ENCODE results near the gene BIRC2.
A peak's percentile ranks its signal among the peaks of the same experiment; 100 is the strongest.

The BIRC2 gene

DNA sequence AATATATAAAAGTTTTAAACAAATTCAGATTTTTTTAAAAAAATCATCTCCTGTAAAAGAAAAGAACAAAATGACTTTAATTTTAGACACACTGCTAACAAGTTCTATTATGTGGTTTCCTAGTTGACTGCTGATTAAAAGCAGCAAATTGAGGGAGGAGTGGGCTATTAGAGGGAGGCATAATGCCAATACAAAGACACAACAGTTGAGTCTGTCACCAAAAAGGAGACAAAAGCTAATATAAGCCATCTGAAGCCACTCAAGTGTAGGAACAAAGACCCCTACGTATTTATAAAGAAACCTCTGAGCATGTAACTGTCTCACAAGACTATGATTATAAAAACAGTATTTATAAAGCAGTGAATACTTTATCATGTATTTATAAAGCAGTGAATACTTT lies 76.9 kb downstream of the BIRC2 start:
- Histone ChIP-seq H3K4me1 (ENCODE audit: control insufficient read depth, insufficient read depth, low read length) (no peaks in the 10 kb centered on the region), H3K36me3 (ENCODE audit: control insufficient read depth in 2 of 2, insufficient read depth in 1 of 2, low read length in 2 of 2) (peaks cover 0 to 2% of the 10 kb centered on the region in 2 experiments; a peak in 1 of 3 replicates), H3K9me3 (ENCODE audit: control insufficient read depth, insufficient read depth, low read depth, low read length) (no peaks in the 10 kb centered on the region), H3K27ac (ENCODE audit: extremely low read depth, low read depth, low read length) (no peak overlapping the region), H3K4me3 (ENCODE audit: low read depth, low read length) (no peak overlapping the region)
- CTCF ChIA-PET: no interaction called here
- POLR2A ChIA-PET: no interaction called here
- TF ChIP-seq KLF9 (tag by site-specific recombination; IDR thresholded peaks at IDR 0.05; ENCODE audit: low read depth): no peak

GRCh38 chr11:102426000-102426399 lies 79.0 kb downstream of the BIRC2 start:
- Histone ChIP-seq H3K27ac (ENCODE audit: extremely low read depth, low read depth, low read length) (no peak overlapping the region), H3K4me1 (ENCODE audit: control insufficient read depth, insufficient read depth, low read length) (no peaks in the 10 kb centered on the region), H3K4me3 (ENCODE audit: low read depth, low read length) (no peak overlapping the region), H3K36me3 (ENCODE audit: control insufficient read depth in 2 of 2, insufficient read depth in 1 of 2, low read length in 2 of 2) (no peaks in the 10 kb centered on the region), H3K9me3 (ENCODE audit: control insufficient read depth, insufficient read depth, low read depth, low read length) (no peaks in the 10 kb centered on the region)
- TF ChIP-seq ZNF404 (tag by site-specific recombination; IDR thresholded peaks at IDR 0.05) (no peak), ZNF660 (tag by site-specific recombination; IDR thresholded peaks at IDR 0.05) (no peak), ZNF473 (tag by site-specific recombination; IDR thresholded peaks at IDR 0.05) (no peak), YY2 (tag by site-specific recombination; IDR thresholded peaks at IDR 0.05) (no peak), ZNF664 (tag by site-specific recombination; IDR thresholded peaks at IDR 0.05) (0 out of 2 replicates have a peak, but pooled peaks have one; percentile 31)
- TF ChIP-seq, protein P1, sequence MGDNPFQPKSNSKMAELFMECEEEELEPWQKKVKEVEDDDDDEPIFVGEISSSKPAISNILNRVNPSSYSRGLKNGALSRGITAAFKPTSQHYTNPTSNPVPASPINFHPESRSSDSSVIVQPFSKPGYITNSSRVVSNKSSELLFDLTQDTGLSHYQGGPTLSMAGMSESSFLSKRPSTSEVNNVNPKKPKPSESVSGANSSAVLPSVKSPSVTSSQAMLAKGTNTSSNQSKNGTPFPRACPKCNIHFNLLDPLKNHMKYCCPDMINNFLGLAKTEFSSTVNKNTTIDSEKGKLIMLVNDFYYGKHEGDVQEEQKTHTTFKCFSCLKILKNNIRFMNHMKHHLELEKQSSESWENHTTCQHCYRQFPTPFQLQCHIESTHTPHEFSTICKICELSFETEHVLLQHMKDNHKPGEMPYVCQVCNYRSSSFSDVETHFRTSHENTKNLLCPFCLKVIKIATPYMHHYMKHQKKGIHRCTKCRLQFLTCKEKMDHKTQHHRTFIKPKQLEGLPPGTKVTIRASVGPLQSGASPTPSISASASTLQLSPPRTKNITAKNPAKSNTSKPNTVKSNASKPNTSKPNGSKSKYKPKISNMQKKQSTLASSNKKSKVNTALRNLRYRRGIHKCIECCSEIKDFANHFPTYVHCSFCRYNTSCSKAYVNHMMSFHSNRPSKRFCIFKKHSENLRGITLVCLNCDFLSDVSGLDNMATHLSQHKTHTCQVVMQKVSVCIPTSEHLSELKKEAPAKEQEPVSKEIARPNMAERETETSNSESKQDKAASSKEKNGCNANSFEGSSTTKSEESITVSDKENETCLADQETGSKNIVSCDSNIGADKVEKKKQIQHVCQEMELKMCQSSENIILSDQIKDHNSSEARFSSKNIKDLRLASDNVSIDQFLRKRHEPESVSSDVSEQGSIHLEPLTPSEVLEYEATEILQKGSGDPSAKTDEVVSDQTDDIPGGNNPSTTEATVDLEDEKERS (tag by site-specific recombination; IDR thresholded peaks at IDR 0.05): no peak
- CTCF ChIA-PET: interaction anchor here (0.7 kb wide), 1 partner anchor 67 kb away, joined by 4 read pairs; no protein-coding TSS in a partner anchor
- POLR2A ChIA-PET: no interaction called here

DNA sequence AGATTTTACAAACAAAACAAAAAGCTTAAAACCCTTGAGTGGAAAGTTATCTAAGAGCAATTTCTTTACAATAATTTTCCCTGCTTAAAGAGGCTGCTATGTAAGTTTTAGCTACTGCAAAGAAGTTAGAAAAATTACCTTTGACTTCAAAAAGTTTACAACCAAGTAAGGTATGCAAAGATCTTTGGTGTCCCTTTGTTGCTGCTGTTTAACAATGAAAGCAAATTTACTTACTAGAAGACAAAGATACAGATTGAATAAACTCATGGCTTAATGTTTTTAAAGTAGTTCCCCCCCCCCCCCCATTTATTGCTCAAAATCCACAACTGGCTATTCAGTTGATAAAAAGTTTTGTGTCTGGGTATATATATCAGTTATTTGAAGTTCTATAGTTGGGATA lies 79.6 kb downstream of the BIRC2 start:
- H3K4me1 ChIP-seq (ENCODE audit: control insufficient read depth, insufficient read depth, low read length): no peaks in the 10 kb centered on the region
- POLR2A ChIA-PET: no interaction called here

DNA sequence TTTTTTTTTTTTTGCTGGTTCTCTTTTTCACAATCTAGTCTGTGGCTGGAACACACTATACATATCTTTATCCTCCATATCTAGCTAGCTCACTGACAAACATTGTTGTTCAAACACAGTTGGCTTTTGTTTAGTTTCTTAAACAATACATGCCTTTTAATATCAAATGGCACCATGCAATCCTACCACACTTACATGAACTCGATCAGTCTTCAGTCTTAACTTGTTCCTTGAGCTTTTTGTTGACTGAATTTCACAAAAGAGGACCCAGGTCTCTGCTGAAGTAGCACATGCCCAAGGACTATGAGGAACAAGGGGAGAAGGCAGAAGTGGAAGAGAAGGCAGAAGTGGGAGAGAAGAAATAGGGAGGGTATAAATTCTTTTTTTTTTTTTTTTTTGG lies 80.1 kb downstream of the BIRC2 start:
- H3K4me1 ChIP-seq (ENCODE audit: control insufficient read depth, insufficient read depth, low read length): no peaks in the 10 kb centered on the region
- TF ChIP-seq ZNF37A (tag by site-specific recombination; IDR thresholded peaks at IDR 0.05) (no peak), ZNF335 (tag by site-specific recombination; conservative IDR thresholded peaks at IDR 0.05) (no peak), ZNF777 (tag by site-specific recombination; IDR thresholded peaks at IDR 0.05; ENCODE audit: borderline replicate concordance) (no peak), SP7 (tag by site-specific recombination; IDR thresholded peaks at IDR 0.05) (no peak), MZF1 (tag by site-specific recombination; IDR thresholded peaks at IDR 0.05; ENCODE audit: borderline replicate concordance) (no peak), ZNF747 (tag by site-specific recombination; IDR thresholded peaks at IDR 0.05) (no peak), ZNF707 (tag by site-specific recombination; IDR thresholded peaks at IDR 0.05) (no peak), ZBTB1 (tag by site-specific recombination; IDR thresholded peaks at IDR 0.05) (no peak), ZNF670 (tag by site-specific recombination; IDR thresholded peaks at IDR 0.05; ENCODE audit: low read depth) (no peak), ZNF394 (tag by site-specific recombination; IDR thresholded peaks at IDR 0.05; ENCODE audit: borderline replicate concordance) (no peak)
- TF ChIP-seq, protein P2, sequence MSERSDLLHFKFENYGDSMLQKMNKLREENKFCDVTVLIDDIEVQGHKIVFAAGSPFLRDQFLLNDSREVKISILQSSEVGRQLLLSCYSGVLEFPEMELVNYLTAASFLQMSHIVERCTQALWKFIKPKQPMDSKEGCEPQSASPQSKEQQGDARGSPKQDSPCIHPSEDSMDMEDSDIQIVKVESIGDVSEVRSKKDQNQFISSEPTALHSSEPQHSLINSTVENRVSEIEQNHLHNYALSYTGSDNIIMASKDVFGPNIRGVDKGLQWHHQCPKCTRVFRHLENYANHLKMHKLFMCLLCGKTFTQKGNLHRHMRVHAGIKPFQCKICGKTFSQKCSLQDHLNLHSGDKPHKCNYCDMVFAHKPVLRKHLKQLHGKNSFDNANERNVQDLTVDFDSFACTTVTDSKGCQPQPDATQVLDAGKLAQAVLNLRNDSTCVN (tag by site-specific recombination; optimal IDR thresholded peaks at IDR 0.05): no peak

More for the DNA sequence above, 79.6 kb downstream of the BIRC2 start:
- H3K4me3 ChIP-seq (ENCODE audit: low read depth, low read length): no peak overlapping the region
- H3K9me3 ChIP-seq (ENCODE audit: control insufficient read depth, insufficient read depth, low read depth, low read length): no peaks in the 10 kb centered on the region
- peaks cover 0 to under 1% of the 10 kb centered on the region in 2 experiments; a peak in 1 of 3 replicates for H3K36me3 ChIP-seq (ENCODE audit: control insufficient read depth in 2 of 2, insufficient read depth in 1 of 2, low read length in 2 of 2)
- CTCF ChIA-PET: interaction anchor here (0.7 kb wide), 1 partner anchor 66 kb away, joined by 4 read pairs; no protein-coding TSS in a partner anchor
- no peak for TF ChIP-seq ZNF18 (tag by site-specific recombination; IDR thresholded peaks at IDR 0.05)
- TF ChIP-seq, protein P3, sequence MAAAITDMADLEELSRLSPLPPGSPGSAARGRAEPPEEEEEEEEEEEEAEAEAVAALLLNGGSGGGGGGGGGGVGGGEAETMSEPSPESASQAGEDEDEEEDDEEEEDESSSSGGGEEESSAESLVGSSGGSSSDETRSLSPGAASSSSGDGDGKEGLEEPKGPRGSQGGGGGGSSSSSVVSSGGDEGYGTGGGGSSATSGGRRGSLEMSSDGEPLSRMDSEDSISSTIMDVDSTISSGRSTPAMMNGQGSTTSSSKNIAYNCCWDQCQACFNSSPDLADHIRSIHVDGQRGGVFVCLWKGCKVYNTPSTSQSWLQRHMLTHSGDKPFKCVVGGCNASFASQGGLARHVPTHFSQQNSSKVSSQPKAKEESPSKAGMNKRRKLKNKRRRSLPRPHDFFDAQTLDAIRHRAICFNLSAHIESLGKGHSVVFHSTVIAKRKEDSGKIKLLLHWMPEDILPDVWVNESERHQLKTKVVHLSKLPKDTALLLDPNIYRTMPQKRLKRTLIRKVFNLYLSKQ (tag by site-specific recombination; IDR thresholded peaks at IDR 0.05; ENCODE audit: borderline replicate concordance): no peak
- no peak for TF ChIP-seq ZNF544 (tag by site-specific recombination; IDR thresholded peaks at IDR 0.05)
- H3K27ac ChIP-seq (ENCODE audit: extremely low read depth, low read depth, low read length): no peak overlapping the region

More for the DNA sequence above, 80.1 kb downstream of the BIRC2 start:
- Histone ChIP-seq H3K36me3 (ENCODE audit: control insufficient read depth in 2 of 2, insufficient read depth in 1 of 2, low read length in 2 of 2) (peaks cover 0 to 3% of the 10 kb centered on the region in 2 experiments; a peak in 1 of 3 replicates), H3K4me3 (ENCODE audit: low read depth, low read length) (no peak overlapping the region), H3K27ac (ENCODE audit: extremely low read depth, low read depth, low read length) (no peak overlapping the region), H3K9me3 (ENCODE audit: control insufficient read depth, insufficient read depth, low read depth, low read length) (no peaks in the 10 kb centered on the region)
- POLR2A ChIA-PET: no interaction called here
- CTCF ChIA-PET: no interaction called here
